H1 (cell line): ENCODE results near the gene CRISPLD2. TPM values are rescaled to one million over a fixed set of nuclear protein-coding genes. Genes with fewer than 3 reads are reported as not detected.

Source experiments
- CTCF ChIA-PET: fragments of 300-600 bp; sonication (Branson Sonifier 250); formaldehyde crosslinking; loops from one replicate; lab custom pipeline; 2021; ENCODE audit not compliant: partially characterized antibody; lab: Charles Lee
- POLR2A ChIA-PET: fragments of 300-600 bp; sonication (Branson Sonifier 250); formaldehyde crosslinking; loops from one replicate; lab custom pipeline; 2021; ENCODE audit warnings: inconsistent platforms; ENCODE audit not compliant: partially characterized antibody; lab: Charles Lee
- DNase-seq, 2 experiments: peaks; one replicate each; pipeline versions ENCODE4 v3.0.0 to v3.0.0-alpha.2; 2010 to 2022; ENCODE audit warnings: low spot score in 2 of 2, low read depth in 1 of 2, mixed read lengths in 1 of 2
- FAIRE-seq: peaks from 2 replicates; lab custom pipeline; 2011; peaks lifted over from hg19 to GRCh38; lab: Jason Lieb, UNC
- H2AFZ ChIP-seq: 2 replicates; pipeline ENCODE4 v1.8.1; 2012; ENCODE audit warnings: low read length, inconsistent platforms
- H2AK5ac ChIP-seq: 2 replicates; pipeline ENCODE4 v1.6.1; 2013; ENCODE audit warnings: low read depth, low read length
- H2BK120ac ChIP-seq: replicated peaks from 2 replicates; pipeline ENCODE3; 2013; ENCODE audit warnings: low read depth, low read length, inconsistent platforms
- H2BK12ac ChIP-seq: 2 replicates; pipeline ENCODE4 v1.6.1; 2013; ENCODE audit warnings: low read depth, low read length
- H2BK15ac ChIP-seq: 2 replicates; pipeline ENCODE4 v1.6.1; 2013; ENCODE audit warnings: low read length
- H2BK20ac ChIP-seq: 2 replicates; pipeline ENCODE4 v1.6.1; 2013; ENCODE audit warnings: low read length
- H2BK5ac ChIP-seq: 2 replicates; pipeline ENCODE4 v1.6.1; 2013; ENCODE audit warnings: low read depth, low read length
- H3K14ac ChIP-seq: 2 replicates; pipeline ENCODE4 v1.6.1; 2013; ENCODE audit warnings: inconsistent platforms; ENCODE audit not compliant: insufficient read length
- H3K18ac ChIP-seq: 2 replicates; pipeline ENCODE4 v1.6.1; 2013; ENCODE audit warnings: low read length; ENCODE audit errors: extremely low read depth
- H3K23ac ChIP-seq: 2 replicates; pipeline ENCODE4 v1.6.1; 2013; ENCODE audit warnings: inconsistent platforms; ENCODE audit not compliant: insufficient read length
- H3K23me2 ChIP-seq: 2 replicates; pipeline ENCODE4 v1.6.1; 2013; ENCODE audit warnings: low read depth, low read length
- H3K27ac ChIP-seq: 2 replicates; pipeline ENCODE4 v1.6.1; 2011; ENCODE audit warnings: low read depth, low read length, inconsistent platforms
- H3K27me3 ChIP-seq, 4 experiments: replicated peaks in 1 of 4; 1 replicate in 1 of 4; 2 replicates in 3 of 4; pipeline versions ENCODE4 v1.6.1 to v1.8.1; 2011 to 2013; ENCODE audit warnings: low read length in 3 of 4, mild to moderate bottlenecking in 3 of 4, inconsistent platforms in 2 of 4, mixed read lengths in 2 of 4, moderate library complexity in 1 of 4; ENCODE audit not compliant: control insufficient read depth in 3 of 4, insufficient read depth in 3 of 4; ENCODE audit errors: extremely low read depth in 1 of 4
- H3K36me3 ChIP-seq, 4 experiments: 2 replicates each; pipeline versions ENCODE4 v1.6.1 to v1.8.1; 2011 to 2013; ENCODE audit warnings: mild to moderate bottlenecking in 4 of 4, low read length in 3 of 4, moderate library complexity in 2 of 4, control low read depth in 1 of 4, inconsistent platforms in 1 of 4; ENCODE audit not compliant: insufficient read depth in 4 of 4, control insufficient read depth in 2 of 4
- H3K4ac ChIP-seq: replicated peaks from 2 replicates; pipeline ENCODE3; 2013; ENCODE audit warnings: low read length, low read depth, mixed read lengths, inconsistent platforms; ENCODE audit not compliant: insufficient read length
- H3K4me1 ChIP-seq, 4 experiments: replicated peaks in 1 of 4; 1 replicate in 1 of 4; 2 replicates in 3 of 4; pipeline versions ENCODE4 v1.6.1 to v1.8.1; 2011 to 2013; ENCODE audit warnings: low read length in 3 of 4, inconsistent platforms in 2 of 4, mixed read lengths in 1 of 4; ENCODE audit not compliant: insufficient read depth in 4 of 4, control insufficient read depth in 3 of 4
- H3K4me2 ChIP-seq, 2 experiments: 2 replicates each; pipeline versions ENCODE4 v1.6.1 to v1.8.1; 2011 to 2013; ENCODE audit warnings: low read depth in 2 of 2, low read length in 2 of 2, control low read depth in 1 of 2, inconsistent platforms in 1 of 2, mild to moderate bottlenecking in 1 of 2; ENCODE audit not compliant: insufficient read depth in 1 of 2
- H3K4me3 ChIP-seq, 4 experiments: fragments of 200-600, 300-600 bp in 1 of 4; sonication (generic), shearing (Covaris generic), sonication (Bioruptor Twin) in 1 of 4; 2 replicates each; pipeline versions ENCODE4 v1.5.1 to v1.8.1; 2011 to 2016; ENCODE audit warnings: low read length in 4 of 4, low read depth in 3 of 4, control low read depth in 2 of 4, inconsistent platforms in 2 of 4, mild to moderate bottlenecking in 2 of 4, mixed read lengths in 1 of 4, moderate library complexity in 1 of 4; ENCODE audit not compliant: insufficient read depth in 2 of 4; ENCODE audit errors: extremely low read depth in 1 of 4
- H3K56ac ChIP-seq: replicated peaks from 2 replicates; pipeline ENCODE3; 2013; ENCODE audit warnings: low read depth, mild to moderate bottlenecking, mixed read lengths, low read length, inconsistent platforms; ENCODE audit not compliant: insufficient read length
- H3K79me1 ChIP-seq: 2 replicates; pipeline ENCODE4 v1.6.1; 2013; ENCODE audit warnings: low read depth, low read length, control low read depth
- H3K79me2 ChIP-seq, 2 experiments: 2 replicates each; pipeline versions ENCODE4 v1.6.1 to v1.8.1; 2012 to 2013; ENCODE audit warnings: low read length in 2 of 2, mild to moderate bottlenecking in 2 of 2, inconsistent platforms in 1 of 2; ENCODE audit not compliant: insufficient read depth in 2 of 2, control insufficient read depth in 1 of 2
- H3K9ac ChIP-seq, 4 experiments: replicated peaks in 1 of 4; 1 replicate in 1 of 4; 2 replicates in 3 of 4; pipeline versions ENCODE4 v1.6.1 to v1.8.1; 2011 to 2013; ENCODE audit warnings: low read depth in 3 of 4, low read length in 3 of 4, control low read depth in 2 of 4, mild to moderate bottlenecking in 2 of 4, moderate library complexity in 2 of 4, inconsistent platforms in 1 of 4; ENCODE audit errors: extremely low read depth in 1 of 4
- H3K9me3 ChIP-seq, 2 experiments: 2 replicates each; pipeline versions ENCODE4 v1.6.1 to v1.8.1; 2012 to 2013; ENCODE audit warnings: mild to moderate bottlenecking in 2 of 2, moderate library complexity in 2 of 2, control low read depth in 1 of 2, inconsistent platforms in 1 of 2, low read depth in 1 of 2, low read length in 1 of 2, mixed read lengths in 1 of 2; ENCODE audit not compliant: insufficient read depth in 2 of 2
- H4K20me1 ChIP-seq, 2 experiments: replicated peaks in 1 of 2; 2 replicates each; pipeline versions ENCODE3 to v1.8.1; 2011 to 2013; ENCODE audit warnings: inconsistent platforms in 2 of 2, low read length in 2 of 2, mild to moderate bottlenecking in 1 of 2; ENCODE audit not compliant: insufficient read depth in 2 of 2, control insufficient read depth in 1 of 2
- H4K5ac ChIP-seq: 2 replicates; pipeline ENCODE4 v1.6.1; 2013; ENCODE audit warnings: low read length, low read depth, mixed read lengths, inconsistent platforms; ENCODE audit not compliant: insufficient read length
- H4K8ac ChIP-seq: 2 replicates; pipeline ENCODE4 v1.8.0; 2013; ENCODE audit warnings: mild to moderate bottlenecking, moderate library complexity, low read length, inconsistent platforms; ENCODE audit not compliant: insufficient read depth; ENCODE audit errors: extremely low read depth
- H4K91ac ChIP-seq: replicated peaks from 2 replicates; pipeline ENCODE3; 2013; ENCODE audit warnings: low read length, mixed read lengths, inconsistent platforms; ENCODE audit not compliant: insufficient read length
- BACH1 ChIP-seq: IDR thresholded peaks from 2 replicates; pipeline ENCODE4 v1.6.1; 2012; ENCODE audit warnings: low read length, improper control_type of control experiment
- CBX8 ChIP-seq: fragments of 300-800, 300-1000 bp; sonication (generic); IDR thresholded peaks from 2 replicates; pipeline ENCODE4 v1.7.1; 2016; ENCODE audit warnings: low read depth, low read length, borderline replicate concordance
- KDM4A ChIP-seq: IDR thresholded peaks from one replicate; pipeline ENCODE4 v1.7.1; 2012; ENCODE audit warnings: low read depth, mild to moderate bottlenecking, moderate library complexity, low read length, inconsistent platforms; ENCODE audit not compliant: severe bottlenecking
- NRF1 ChIP-seq: IDR thresholded peaks from 2 replicates; pipeline ENCODE4 v1.6.1; 2011; ENCODE audit warnings: mild to moderate bottlenecking, low read depth, low read length, improper control_type of control experiment
- POLR2A ChIP-seq, 2 experiments: IDR thresholded peaks; 1 replicate in 1 of 2; 2 replicates in 1 of 2; pipeline ENCODE4 v1.6.1; 2011; ENCODE audit warnings: low read depth in 2 of 2, low read length in 2 of 2, mild to moderate bottlenecking in 2 of 2; ENCODE audit errors: control extremely low read depth in 1 of 2
- RBBP5 ChIP-seq: IDR thresholded peaks from 2 replicates; pipeline ENCODE4 v1.7.1; 2012; ENCODE audit warnings: low read depth, mild to moderate bottlenecking, inconsistent platforms, low read length, moderate library complexity, borderline replicate concordance
- RFX5 ChIP-seq: IDR thresholded peaks from 2 replicates; pipeline ENCODE4 v1.6.1; 2011; ENCODE audit warnings: low read depth, low read length, improper control_type of control experiment, borderline replicate concordance
- RXRA ChIP-seq: IDR thresholded peaks from 2 replicates; pipeline ENCODE4 v1.6.1; 2011; ENCODE audit warnings: low read depth, mild to moderate bottlenecking, low read length, moderate library complexity; ENCODE audit not compliant: insufficient read depth
- TAF1 ChIP-seq: IDR thresholded peaks from 2 replicates; pipeline ENCODE4 v1.6.1; 2011; ENCODE audit warnings: mild to moderate bottlenecking, low read depth, low read length
- TCF12 ChIP-seq: IDR thresholded peaks from 2 replicates; pipeline ENCODE4 v1.6.1; 2011; ENCODE audit warnings: low read depth, mild to moderate bottlenecking, low read length
- TEAD4 ChIP-seq: IDR thresholded peaks from 2 replicates; pipeline ENCODE4 v1.6.1; 2012; ENCODE audit warnings: low read depth, low read length, inconsistent platforms, mixed read lengths
- YY1 ChIP-seq: IDR thresholded peaks from 2 replicates; pipeline ENCODE4 v1.6.1; 2011; ENCODE audit warnings: low read depth, mild to moderate bottlenecking, low read length
- WGBS, 2 experiments: shearing (Covaris generic) in 1 of 2; methylation state at CpG; one replicate each; pipeline versions ENCODE4 v1.1.6 to v1.1.7; 2013 to 2015; ENCODE audit warnings: low lambda C conversion rate in 2 of 2, mixed read lengths in 2 of 2, inconsistent platforms in 1 of 2, low coverage in 1 of 2, missing lambda C conversion rate in 1 of 2; ENCODE audit not compliant: insufficient replicate concordance in 2 of 2, insufficient coverage in 1 of 2, insufficient read length in 1 of 2; ENCODE audit errors: extremely low coverage in 1 of 2, missing lambda C conversion rate in 1 of 2; 5-methylcytosine and 5-hydroxymethylcytosine counted together
- polyA plus RNA-seq, 7 experiments: library from polyadenylated mRNA; depleted of rRNA in 3 of 7; stranded (reverse) in 5 of 7; unstranded in 2 of 7; fragments of >200 nt in 5 of 7; fragments of 200-250 nt in 2 of 7; gene quantifications; 1 replicate in 5 of 7; 2 replicates in 1 of 7; 4 replicates in 1 of 7; pipeline versions ENCODE4 v1.2.1 to v1.2.3, GENCODE V29; 2011 to 2013; ENCODE audit warnings: missing spikeins in 2 of 7, mixed read lengths in 2 of 7
- total RNA-seq: library from RNA; stranded (reverse); fragmentation: NEBNext Ultra II Directional; extraction: Animal tissue kit (Norgen Biotek cat#: 25700); gene quantifications from 2 replicates; pipeline ENCODE4 v1.2.1, GENCODE V29; 2021

The CRISPLD2 gene
- total and polyA plus RNA-seq, 2 of the 8 experiments (the other 6 are each of a cell fraction or from before 2014, with no cell fraction given), result 2.7 to 5.1 TPM

GRCh38 chr16:84841787-84842300 lies 22.1 kb downstream of the CRISPLD2 start:
- peak; percentile 72 to 90 for DNase-seq
- peak; percentile 66 for TF ChIP-seq TAF1
- peak; percentile 24 for TF ChIP-seq KDM4A
- TF ChIP-seq NRF1, result no peak
- TF ChIP-seq BACH1, result peak; percentile 72
- TF ChIP-seq RFX5, result no peak
- TF ChIP-seq TEAD4, result peak; percentile 44; the same call in 1 of the 2 replicates
- no peak for TF ChIP-seq RXRA
- TF ChIP-seq TCF12, result no peak
- peak in 1 of 2 experiments; percentile 93; a peak in 2 of 3 replicates for TF ChIP-seq POLR2A (IDR thresholded peaks at IDR 0.05; ENCODE audit: control extremely low read depth in 1 of 2, low read depth in 2 of 2, low read length in 2 of 2)
- no peak for TF ChIP-seq CBX8
- no peak for TF ChIP-seq YY1
- TF ChIP-seq RBBP5, result 0 out of 2 replicates have a peak, but pooled peaks have one; percentile 38

More at GRCh38 chr16:84841787-84842300, 22.1 kb downstream of the CRISPLD2 start:
- Histone ChIP-seq H3K18ac (peak overlapping the region; percentile 93), H3K79me1 (no peaks in the 10 kb centered on the region), H2BK5ac (peak overlapping the region; percentile 80; the same call in 1 of the 2 replicates), H3K14ac (no peak overlapping the region), H2BK20ac (no peak overlapping the region), H3K4me3 (peak overlapping the region; percentile 9 to 47 (median 32); a peak in 5 of 8 replicates), H2BK120ac (peak overlapping the region; percentile 17), H4K8ac (peak overlapping the region; percentile 97; the same call in 1 of the 2 replicates), H3K79me2 (no peaks in the 10 kb centered on the region), H3K4me2 (peak overlapping the region; percentile 67 to 69), H3K23ac (no peak overlapping the region), H4K91ac (peak overlapping the region; percentile 84), H3K4me1 (peaks cover 6 to 42% (median 31%) of the 10 kb centered on the region in 4 experiments), H3K27ac (peak overlapping the region; percentile 80; the same call in 1 of the 2 replicates), H3K56ac (peak overlapping the region; percentile 60), H2AK5ac (no peak overlapping the region), H4K20me1 (peaks cover 0 to 4% of the 10 kb centered on the region in 2 experiments), H2BK12ac (peak overlapping the region; percentile 22; the same call in 1 of the 2 replicates), H2BK15ac (no peak overlapping the region), H2AFZ (0 out of 2 replicates have a peak overlapping the region, but pooled peaks have one; percentile 28), H3K4ac (no peak overlapping the region), H4K5ac (peak overlapping the region; percentile 84), H3K23me2 (peaks cover 2% of the 10 kb centered on the region; the same call in 1 of the 2 replicates), H3K36me3 (no peaks in the 10 kb centered on the region), H3K9me3 (no peaks in the 10 kb centered on the region), H3K27me3 (peaks cover 0 to 29% (median 16%) of the 10 kb centered on the region in 4 experiments; a peak in 5 of 7 replicates), H3K9ac (peak overlapping the region in 3 of 4 experiments; percentile 85; a peak in 6 of 7 replicates)
- ChIA-PET CTCF (interaction anchor here (1.5 kb wide), 1 partner anchor 21 kb away, joined by 4 read pairs; no protein-coding TSS in a partner anchor), POLR2A (interaction anchor here (2.8 kb wide), 1 partner anchor 21 kb away, joined by 10 read pairs; the partner anchor contains the start of gene CRISPLD2)
- FAIRE-seq, result no peak
- 3% methylated on average over 14 of the region's 18 CpGs; no CpG with 5 or more reads in 1 of the 2 experiments for WGBS, 2 experiments
